H9 (cell line): ENCODE data around the gene MYOM1. TPM values are rescaled to one million over a fixed set of nuclear protein-coding genes. Genes with fewer than 3 reads are reported as not detected.

Experiments
- DNase-seq: peaks from one replicate; pipeline ENCODE4 v3.0.0-alpha.2; 2017
- H2AFZ ChIP-seq: one replicate; pipeline ENCODE4 v1.6.1; 2013; ENCODE audit warnings: mild to moderate bottlenecking, low read length, control low read depth, moderate library complexity
- H2AK5ac ChIP-seq: 2 replicates; pipeline ENCODE4 v1.6.1; 2013; ENCODE audit warnings: low read length, control low read depth, mixed read lengths; ENCODE audit not compliant: insufficient read length
- H2BK120ac ChIP-seq: one replicate; pipeline ENCODE4 v1.6.1; 2013; ENCODE audit warnings: low read depth, mild to moderate bottlenecking, low read length, control low read depth, inconsistent platforms; ENCODE audit not compliant: poor library complexity, severe bottlenecking
- H2BK12ac ChIP-seq: 2 replicates; pipeline ENCODE4 v1.6.1; 2013; ENCODE audit warnings: low read length, control low read depth, mixed read lengths, low read depth; ENCODE audit not compliant: insufficient read length
- H2BK15ac ChIP-seq: 2 replicates; pipeline ENCODE4 v1.6.1; 2013; ENCODE audit warnings: low read depth, low read length, control low read depth
- H2BK20ac ChIP-seq: one replicate; pipeline ENCODE4 v1.6.1; 2013; ENCODE audit warnings: low read depth, mild to moderate bottlenecking, low read length, control low read depth, inconsistent platforms; ENCODE audit not compliant: poor library complexity, severe bottlenecking
- H2BK5ac ChIP-seq: 2 replicates; pipeline ENCODE4 v1.6.1; 2013; ENCODE audit warnings: low read length, control low read depth, mixed read lengths; ENCODE audit not compliant: insufficient read length
- H3K14ac ChIP-seq: 2 replicates; pipeline ENCODE4 v1.6.1; 2013; ENCODE audit warnings: low read length, control low read depth; ENCODE audit not compliant: insufficient read depth
- H3K18ac ChIP-seq: 2 replicates; pipeline ENCODE4 v1.6.1; 2013; ENCODE audit warnings: low read depth, mild to moderate bottlenecking, mixed read lengths, low read length, control low read depth; ENCODE audit not compliant: insufficient read length
- H3K23ac ChIP-seq: 2 replicates; pipeline ENCODE4 v1.6.1; 2013; ENCODE audit warnings: low read length, control low read depth, mixed read lengths, low read depth; ENCODE audit not compliant: insufficient read length
- H3K23me2 ChIP-seq: 2 replicates; pipeline ENCODE4 v1.6.1; 2013; ENCODE audit warnings: low read depth, mild to moderate bottlenecking, mixed read lengths, low read length, control low read depth; ENCODE audit not compliant: insufficient read length, poor library complexity, severe bottlenecking
- H3K27ac ChIP-seq: 2 replicates; pipeline ENCODE4 v1.5.1; 2013; ENCODE audit warnings: low read length, control low read depth, mixed read lengths, low read depth; ENCODE audit not compliant: insufficient read length
- H3K27me3 ChIP-seq: 2 replicates; pipeline ENCODE4 v1.6.1; 2013; ENCODE audit warnings: low read length, control low read depth, inconsistent platforms; ENCODE audit not compliant: insufficient read depth
- H3K4ac ChIP-seq: 2 replicates; pipeline ENCODE4 v1.6.1; 2013; ENCODE audit warnings: low read depth, mild to moderate bottlenecking, control low read depth, inconsistent platforms, low read length, moderate library complexity
- H3K4me1 ChIP-seq: 2 replicates; pipeline ENCODE4 v1.6.1; 2013; ENCODE audit warnings: low read length, control low read depth, inconsistent platforms; ENCODE audit not compliant: insufficient read depth
- H3K4me2 ChIP-seq: 2 replicates; pipeline ENCODE4 v1.6.1; 2013; ENCODE audit warnings: low read length, control low read depth, mixed read lengths; ENCODE audit not compliant: insufficient read length, insufficient read depth
- H3K56ac ChIP-seq: 2 replicates; pipeline ENCODE4 v1.6.1; 2013; ENCODE audit warnings: low read depth, mild to moderate bottlenecking, mixed read lengths, low read length, control low read depth; ENCODE audit not compliant: insufficient read length
- H3K79me1 ChIP-seq: 2 replicates; pipeline ENCODE4 v1.6.1; 2013; ENCODE audit warnings: low read depth, mild to moderate bottlenecking, moderate library complexity, low read length, control low read depth, inconsistent platforms; ENCODE audit not compliant: insufficient read depth, poor library complexity, severe bottlenecking
- H3K79me2 ChIP-seq: 2 replicates; pipeline ENCODE4 v1.6.1; 2013; ENCODE audit warnings: low read length, control low read depth, inconsistent platforms; ENCODE audit not compliant: insufficient read depth
- H3K9ac ChIP-seq: 2 replicates; pipeline ENCODE4 v1.6.1; 2013; ENCODE audit warnings: low read length, control low read depth, mixed read lengths; ENCODE audit not compliant: insufficient read length; ENCODE audit errors: extremely low read depth
- H3K9me3 ChIP-seq: one replicate; pipeline ENCODE4 v1.6.1; 2013; ENCODE audit warnings: low read depth, low read length, inconsistent platforms; ENCODE audit not compliant: control insufficient read depth
- H3T11ph ChIP-seq: one replicate; pipeline ENCODE4 v1.6.1; 2013; ENCODE audit warnings: mild to moderate bottlenecking, low read length, control low read depth, inconsistent platforms
- H4K20me1 ChIP-seq: one replicate; pipeline ENCODE4 v1.6.1; 2013; ENCODE audit not compliant: control insufficient read depth, insufficient read length, insufficient read depth
- H4K5ac ChIP-seq: 2 replicates; pipeline ENCODE4 v1.6.1; 2013; ENCODE audit warnings: low read depth, mild to moderate bottlenecking, mixed read lengths, low read length, control low read depth; ENCODE audit not compliant: insufficient read length
- H4K8ac ChIP-seq: replicated peaks from 2 replicates; pipeline ENCODE4 v1.6.1; 2013; ENCODE audit warnings: low read length, control low read depth, mixed read lengths, low read depth; ENCODE audit not compliant: insufficient read length
- H4K91ac ChIP-seq: 2 replicates; pipeline ENCODE4 v1.6.1; 2013; ENCODE audit warnings: low read depth, mild to moderate bottlenecking, moderate library complexity, mixed read lengths, low read length, control low read depth; ENCODE audit not compliant: insufficient read length
- H3K27ac Mint-ChIP-seq, 3 experiments: 2 replicates in 2 of 3; 3 replicates in 1 of 3; pipeline ENCODE4 v1.8.0; 2020 to 2021; ENCODE audit warnings: mixed read lengths in 3 of 3, mild to moderate bottlenecking in 1 of 3, moderate library complexity in 1 of 3
- H3K27me3 Mint-ChIP-seq: 2 replicates; pipeline ENCODE4 v1.8.0; 2021; ENCODE audit warnings: low read depth, mild to moderate bottlenecking, moderate library complexity, mixed read lengths
- H3K36me3 Mint-ChIP-seq, 3 experiments: 2 replicates in 2 of 3; 3 replicates in 1 of 3; pipeline ENCODE4 v1.8.0; 2020 to 2021; ENCODE audit warnings: low read depth in 3 of 3, mixed read lengths in 3 of 3; ENCODE audit not compliant: insufficient read depth in 1 of 3
- H3K4me1 Mint-ChIP-seq, 2 experiments: 2 replicates each; pipeline ENCODE4 v1.8.0; 2020; ENCODE audit warnings: mixed read lengths in 2 of 2
- H3K4me3 Mint-ChIP-seq, 2 experiments: 2 replicates in 1 of 2; 3 replicates in 1 of 2; pipeline ENCODE4 v1.8.0; 2020 to 2021; ENCODE audit warnings: mild to moderate bottlenecking in 2 of 2, mixed read lengths in 2 of 2, moderate library complexity in 1 of 2
- H3K9me3 Mint-ChIP-seq, 2 experiments: 2 replicates in 1 of 2; 3 replicates in 1 of 2; pipeline ENCODE4 v1.8.0; 2020; ENCODE audit warnings: mild to moderate bottlenecking in 2 of 2, mixed read lengths in 2 of 2, moderate library complexity in 1 of 2
- CTCF ChIP-seq: fragments of 200-600 bp; sonication (generic); conservative IDR thresholded peaks from 3 replicates; pipeline ENCODE4 v1.8.0; 2021; ENCODE audit warnings: antibody characterized with exemption, mild to moderate bottlenecking
- WGBS: extraction: QIAGEN DNeasy Blood & Tissue Kit; methylation state at CpG from one replicate; pipeline ENCODE4 v1.1.7; 2013; ENCODE audit warnings: missing lambda C conversion rate, low lambda C conversion rate, mixed read lengths; ENCODE audit not compliant: insufficient read length; ENCODE audit errors: extremely low coverage; 5-methylcytosine and 5-hydroxymethylcytosine counted together
- total RNA-seq: library from RNA; stranded (reverse); gene quantifications from 2 replicates; pipeline ENCODE4 v1.2.1, GENCODE V29; 2021

Gene MYOM1
- total RNA-seq, 1 experiment from 2014 or later: 0.17 TPM

DNA sequence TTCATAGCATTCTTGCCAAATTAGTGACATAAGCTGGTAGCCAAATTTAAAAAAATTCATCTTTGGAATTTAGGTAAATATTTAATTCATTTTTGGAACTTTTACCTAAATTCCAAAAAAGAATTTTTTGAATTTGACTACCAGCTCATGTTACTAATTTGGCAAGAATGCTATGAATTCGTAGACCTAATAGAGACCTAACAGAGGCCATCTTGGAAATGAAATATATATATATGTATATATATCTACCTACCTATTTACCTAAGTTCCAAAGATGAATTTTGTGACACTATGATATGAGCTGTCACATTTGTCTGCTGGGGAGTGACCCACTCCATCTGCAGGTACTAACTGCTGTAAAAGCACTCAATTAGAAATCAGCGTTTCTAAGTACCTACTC, 65.6 kb downstream of the MYOM1 start:
- H4K91ac ChIP-seq: no peak overlapping the region
- H4K5ac ChIP-seq: no peak overlapping the region
- no peaks in the 10 kb centered on the region for H3K4me1 ChIP-seq
- H3K27ac Mint-ChIP-seq: no peak overlapping the region
- no CpG with 5 or more reads among the region's 2 CpGs for WGBS
- DNase-seq: no peak
- H2AFZ ChIP-seq: no peak overlapping the region
- H3K27ac ChIP-seq: no peak overlapping the region
- H3K9ac ChIP-seq: no peak overlapping the region
- H2BK15ac ChIP-seq: no peak overlapping the region
- no peaks in the 10 kb centered on the region for H3K9me3 Mint-ChIP-seq
- H3K56ac ChIP-seq: no peak overlapping the region
- no peak overlapping the region for H3T11ph ChIP-seq
- no peak overlapping the region for H2BK20ac ChIP-seq
- no peak overlapping the region for H3K18ac ChIP-seq
- no peaks in the 10 kb centered on the region for H3K9me3 ChIP-seq
- no peaks in the 10 kb centered on the region for H3K27me3 ChIP-seq
- H3K23me2 ChIP-seq: no peaks in the 10 kb centered on the region
- H3K4me1 Mint-ChIP-seq: peaks cover 4 to 5% of the 10 kb centered on the region in 2 experiments; a peak in 3 of 4 replicates
- H3K79me2 ChIP-seq: no peaks in the 10 kb centered on the region
- H2BK5ac ChIP-seq: no peak overlapping the region
- no peaks in the 10 kb centered on the region for H3K79me1 ChIP-seq
- no peak overlapping the region for H2BK120ac ChIP-seq
- H3K4ac ChIP-seq: no peak overlapping the region
- H4K8ac ChIP-seq: no peak overlapping the region
- no peak overlapping the region for H3K4me3 Mint-ChIP-seq
- H3K14ac ChIP-seq: no peak overlapping the region
- no peak overlapping the region for H2BK12ac ChIP-seq
- H3K27me3 Mint-ChIP-seq: no peaks in the 10 kb centered on the region
- H3K23ac ChIP-seq: no peak overlapping the region
- H3K4me2 ChIP-seq: no peak overlapping the region
- H2AK5ac ChIP-seq: no peak overlapping the region
- no peak for TF ChIP-seq CTCF
- no peaks in the 10 kb centered on the region for H3K36me3 Mint-ChIP-seq
- no peaks in the 10 kb centered on the region for H4K20me1 ChIP-seq
